CD14-positive monocyte (primary cell): ENCODE results near the gene ERC1. TPM values are rescaled to one million over a fixed set of nuclear protein-coding genes. Genes with fewer than 3 reads are reported as not detected.

Experiments
- DNase-seq, 3 donors: peaks; one replicate each; pipeline ENCODE4 v3.0.0-alpha.2; 2011 to 2022
- H2AFZ ChIP-seq: 2 replicates; pipeline ENCODE4 v1.6.0; 2012; ENCODE audit warnings: mild to moderate bottlenecking, low read depth, low read length, inconsistent platforms; ENCODE audit not compliant: insufficient read depth, poor library complexity, severe bottlenecking
- H3K27ac ChIP-seq, 2 donors: 1 replicate in 1 of 2; 2 replicates in 1 of 2; pipeline ENCODE4 v1.5.1; 2012 to 2013; ENCODE audit warnings: low read length in 2 of 2, control low read depth in 1 of 2, inconsistent platforms in 1 of 2, low read depth in 1 of 2, mild to moderate bottlenecking in 1 of 2
- H3K27me3 ChIP-seq, 2 donors: one replicate each; pipeline versions ENCODE4 v1.6.0 to v1.6.1; 2011 to 2013; ENCODE audit warnings: low read length in 2 of 2; ENCODE audit not compliant: control insufficient read depth in 2 of 2, insufficient read depth in 2 of 2
- H3K36me3 ChIP-seq, 2 donors: replicated peaks in 1 of 2; 1 replicate in 1 of 2; 2 replicates in 1 of 2; pipeline versions ENCODE4 v1.5.1 to v1.6.1; 2012 to 2013; ENCODE audit warnings: low read length in 2 of 2, control low read depth in 1 of 2, inconsistent platforms in 1 of 2, mild to moderate bottlenecking in 1 of 2; ENCODE audit not compliant: insufficient read depth in 2 of 2, control insufficient read depth in 1 of 2
- H3K4me1 ChIP-seq, 2 donors: 1 replicate in 1 of 2; 2 replicates in 1 of 2; pipeline versions ENCODE4 v1.5.1 to v1.6.1; 2012 to 2013; ENCODE audit warnings: low read length in 2 of 2, control low read depth in 1 of 2, inconsistent platforms in 1 of 2, mild to moderate bottlenecking in 1 of 2, moderate library complexity in 1 of 2; ENCODE audit not compliant: insufficient read depth in 2 of 2, control insufficient read depth in 1 of 2
- H3K4me2 ChIP-seq: replicated peaks from 2 replicates; pipeline ENCODE3; 2012; ENCODE audit warnings: low read length, moderate library complexity, mild to moderate bottlenecking; ENCODE audit not compliant: poor library complexity, severe bottlenecking; ENCODE audit errors: extremely low read depth
- H3K4me3 ChIP-seq, 3 experiments: fragments of 200-600 bp in 1 of 3; sonication (generic) in 1 of 3; replicated peaks in 1 of 3; 1 replicate in 2 of 3; 2 replicates in 1 of 3; pipeline ENCODE4 v1.5.1; 2011 to 2013; ENCODE audit warnings: low read length in 3 of 3, mild to moderate bottlenecking in 3 of 3, control low read depth in 2 of 3, low read depth in 2 of 3, inconsistent platforms in 1 of 3, moderate library complexity in 1 of 3
- H3K79me2 ChIP-seq: 2 replicates; pipeline ENCODE4 v1.6.0; 2012; ENCODE audit warnings: mild to moderate bottlenecking, control low read depth, inconsistent platforms, low read length, moderate library complexity; ENCODE audit not compliant: insufficient read depth
- H3K9ac ChIP-seq: 2 replicates; pipeline ENCODE4 v1.6.0; 2017; ENCODE audit warnings: low read length, mild to moderate bottlenecking; ENCODE audit not compliant: insufficient read depth, poor library complexity, severe bottlenecking
- H3K9me3 ChIP-seq, 2 donors: replicated peaks in 1 of 2; 1 replicate in 1 of 2; 2 replicates in 1 of 2; pipeline versions ENCODE4 v1.5.1 to v1.6.1; 2012 to 2013; ENCODE audit warnings: low read length in 2 of 2, control low read depth in 1 of 2; ENCODE audit not compliant: control insufficient read depth in 1 of 2, insufficient read depth in 1 of 2
- H4K20me1 ChIP-seq: 2 replicates; pipeline ENCODE4 v1.6.0; 2012; ENCODE audit warnings: mild to moderate bottlenecking, low read length, control low read depth, moderate library complexity; ENCODE audit not compliant: insufficient read depth
- H3K27ac Mint-ChIP-seq, 7 donors: one replicate each; pipeline ENCODE4 v1.8.0; 2020; ENCODE audit warnings: mild to moderate bottlenecking in 7 of 7, mixed read lengths in 7 of 7, moderate library complexity in 6 of 7, inconsistent platforms in 2 of 7
- H3K27me3 Mint-ChIP-seq, 3 donors: one replicate each; pipeline ENCODE4 v1.8.0; 2021 to 2022; ENCODE audit warnings: low read depth in 3 of 3, mild to moderate bottlenecking in 3 of 3, mixed read lengths in 3 of 3, moderate library complexity in 3 of 3, inconsistent platforms in 1 of 3
- H3K36me3 Mint-ChIP-seq, 2 donors: one replicate each; pipeline ENCODE4 v1.8.0; 2020; ENCODE audit warnings: mixed read lengths in 2 of 2, inconsistent platforms in 1 of 2, mild to moderate bottlenecking in 1 of 2
- H3K4me1 Mint-ChIP-seq: one replicate; pipeline ENCODE4 v1.8.0; 2020; ENCODE audit warnings: mild to moderate bottlenecking, mixed read lengths
- H3K4me3 Mint-ChIP-seq, 2 donors: one replicate each; pipeline ENCODE4 v1.8.0; 2020; ENCODE audit warnings: mild to moderate bottlenecking in 2 of 2, mixed read lengths in 2 of 2, moderate library complexity in 1 of 2
- H3K9me3 Mint-ChIP-seq, 7 donors: one replicate each; pipeline ENCODE4 v1.8.0; 2020 to 2022; ENCODE audit warnings: mixed read lengths in 7 of 7, mild to moderate bottlenecking in 6 of 7, moderate library complexity in 6 of 7, inconsistent platforms in 2 of 7
- CTCF ChIP-seq: fragments of 200-600 bp; IDR thresholded peaks from one replicate; pipeline ENCODE4 v1.8.0; 2022; ENCODE audit warnings: antibody characterized with exemption, mild to moderate bottlenecking
- WGBS: methylation state at CpG from one replicate; pipeline ENCODE4 v1.1.5; 2013; ENCODE audit warnings: missing lambda C conversion rate; ENCODE audit not compliant: insufficient coverage; 5-methylcytosine and 5-hydroxymethylcytosine counted together
- intact Hi-C, 2 donors: fragments of 100-400 bp; cut with micrococcal nuclease; formaldehyde crosslinking; loops; one replicate each; pipeline versions ENCODE4 v1.15.0 to v1.15.1; 2023
- polyA plus RNA-seq, 3 donors: library from polyadenylated mRNA; depleted of rRNA in 1 of 3; unstranded in 2 of 3; stranded (reverse) in 1 of 3; fragments of 300-500 nt in 2 of 3; fragments of >200 nt in 1 of 3; fragmentation: Illumina TruSeq in 2 of 3; gene quantifications; 1 replicate in 2 of 3; 2 replicates in 1 of 3; pipeline ENCODE4 v1.2.3, GENCODE V29; 2012 to 2021

ERC1 gene
- polyA plus RNA-seq, 3 donors, result 4.0 to 14.3 (median 5.1) TPM

GRCh38 chr12:1288333-1288732, 297.3 kb downstream of the ERC1 start:
- Mint-ChIP-seq H3K9me3 (peaks cover 0 to 2% (median 0%) of the 10 kb centered on the region in 7 donors), H3K27ac (peak overlapping the region in 1 of 7 donors; percentile 68), H3K4me3 (no peak overlapping the region), H3K36me3 (peaks cover 12 to 16% of the 10 kb centered on the region in 2 donors), H3K4me1 (peaks cover 34% of the 10 kb centered on the region), H3K27me3 (no peaks in the 10 kb centered on the region)
- H4K20me1 ChIP-seq, result no peaks in the 10 kb centered on the region
- H3K36me3 ChIP-seq, result no peaks in the 10 kb centered on the region
- DNase-seq, result no peak
- no peaks in the 10 kb centered on the region for H3K9me3 ChIP-seq
- 100% methylated on average over 2 of the region's 7 CpGs for WGBS
- H3K4me3 ChIP-seq, result no peak overlapping the region
- intact Hi-C loops, result no loop called here
- no peak for TF ChIP-seq CTCF
- H3K4me1 ChIP-seq, result peaks cover 23 to 29% of the 10 kb centered on the region in 2 donors
- H3K27ac ChIP-seq, result no peak overlapping the region
- no peak overlapping the region for H2AFZ ChIP-seq
- no peaks in the 10 kb centered on the region for H3K27me3 ChIP-seq
- no peak overlapping the region for H3K9ac ChIP-seq
- no peaks in the 10 kb centered on the region for H3K79me2 ChIP-seq
- no peak overlapping the region for H3K4me2 ChIP-seq

- H3K36me3 Mint-ChIP-seq, result peaks cover 12 to 16% of the 10 kb centered on the region in 2 donors
- TF ChIP-seq CTCF, result no peak
- H3K27ac Mint-ChIP-seq, result peak overlapping the region; percentile 62 to 90 (median 86)
- peaks cover 33% of the 10 kb centered on the region for H3K4me1 Mint-ChIP-seq
- Histone ChIP-seq H3K4me1 (peaks cover 23 to 29% of the 10 kb centered on the region in 2 donors), H3K4me3 (peak overlapping the region in 1 of 3 experiments; percentile 46), H4K20me1 (no peaks in the 10 kb centered on the region), H3K9ac (no peak overlapping the region), H3K79me2 (no peaks in the 10 kb centered on the region), H2AFZ (no peak overlapping the region), H3K4me2 (peak overlapping the region; percentile 41), H3K27ac (peak overlapping the region in 1 of 2 donors; percentile 79), H3K9me3 (no peaks in the 10 kb centered on the region), H3K27me3 (no peaks in the 10 kb centered on the region), H3K36me3 (no peaks in the 10 kb centered on the region)
- no peaks in the 10 kb centered on the region for H3K27me3 Mint-ChIP-seq
- peak; percentile 53 to 71 (median 61) for DNase-seq
- WGBS, result no CpG with 5 or more reads among the region's 7 CpGs
- H3K9me3 Mint-ChIP-seq, result peaks cover 0 to 2% (median 0%) of the 10 kb centered on the region in 7 donors
- H3K4me3 Mint-ChIP-seq, result peak overlapping the region in 1 of 2 donors; percentile 47
- intact Hi-C loops, result no loop called here
These were observed 298.5 kb downstream of the ERC1 start for GRCh38 chr12:1289371-1290155.
